HepG2 (cell line): ENCODE data around the gene C5orf52. TPM values are rescaled to one million over a fixed set of nuclear protein-coding genes. Genes with fewer than 3 reads are reported as not detected.

Source experiments
- ATAC-seq: fragments of 200-7000 bp; cut with Tn5 transposase; 3 replicates; pipeline ENCODE4 v1.9.1; 2020; ENCODE audit warnings: mild to moderate bottlenecking, moderate library complexity
- BruUV-seq: library from RNA; stranded (reverse); fragments of 400-500 nt; replicated peaks from 2 replicates; lab custom pipeline; 2021; lab: Mats Ljungman, UMichigan
- CTCF ChIA-PET: fragments of 300-600 bp; formaldehyde crosslinking; extraction: SDS; loops from one replicate; lab custom pipeline; 2021; ENCODE audit warnings: low total read pairs, inconsistent platforms, low intra/inter-chr PET ratio; lab: Yijun Ruan, JAX
- POLR2A ChIA-PET: fragments of 350-600 bp; sonication (Branson Sonifier 250); formaldehyde crosslinking; loops from one replicate; lab custom pipeline; 2020; ENCODE audit warnings: antibody characterized with exemption, inconsistent platforms; lab: Yijun Ruan, JAX
- DNase-seq: peaks from one replicate; pipeline ENCODE4 v3.0.0-alpha.2; 2015; ENCODE audit warnings: low spot score
- FAIRE-seq: peaks from 3 replicates; lab custom pipeline; 2011; peaks lifted over from hg19 to GRCh38; lab: Jason Lieb, UNC
- H2AFZ ChIP-seq: one replicate; pipeline ENCODE4 v1.6.1; 2011; ENCODE audit warnings: low read length, inconsistent platforms
- H3K27ac ChIP-seq: fragments of 300-600 bp; 3 replicates; pipeline ENCODE4 v1.8.0; 2011; ENCODE audit warnings: mixed run types, mild to moderate bottlenecking, mixed read lengths, low read length, inconsistent platforms; ENCODE audit not compliant: insufficient read depth; ENCODE audit errors: extremely low read length
- H3K27me3 ChIP-seq, 2 experiments: fragments of 200-600 bp in 1 of 2; 2 replicates in 1 of 2; 3 replicates in 1 of 2; pipeline versions ENCODE4 v1.6.0 to v1.8.0; 2011; ENCODE audit warnings: low read length in 2 of 2, mild to moderate bottlenecking in 2 of 2, moderate library complexity in 2 of 2, inconsistent platforms in 1 of 2; ENCODE audit not compliant: insufficient read depth in 2 of 2, control insufficient read depth in 1 of 2
- H3K36me3 ChIP-seq, 2 experiments: fragments of 200-600 bp in 1 of 2; replicated peaks in 1 of 2; 2 replicates in 1 of 2; 3 replicates in 1 of 2; pipeline versions ENCODE4 v1.5.1 to v1.8.0; 2011; ENCODE audit warnings: low read length in 2 of 2, inconsistent platforms in 1 of 2; ENCODE audit not compliant: insufficient read depth in 2 of 2, control insufficient read depth in 1 of 2
- H3K4me1 ChIP-seq: 2 replicates; pipeline ENCODE4 v1.5.1; 2012; ENCODE audit warnings: low read length, inconsistent platforms; ENCODE audit not compliant: insufficient read depth
- H3K4me2 ChIP-seq: 2 replicates; pipeline ENCODE4 v1.6.0; 2011; ENCODE audit warnings: low read depth, low read length, inconsistent platforms
- H3K4me3 ChIP-seq, 3 experiments: fragments of 200-600 bp in 1 of 3; sonication (generic), shearing (Covaris generic) in 1 of 3; replicated peaks in 1 of 3; 2 replicates each; pipeline ENCODE4 v1.5.1; 2011 to 2016; ENCODE audit warnings: low read length in 3 of 3, inconsistent platforms in 2 of 3, low read depth in 2 of 3, mild to moderate bottlenecking in 2 of 3, control low read depth in 1 of 3, mixed read lengths in 1 of 3; ENCODE audit not compliant: insufficient read depth in 1 of 3
- H3K79me2 ChIP-seq: one replicate; pipeline ENCODE4 v1.6.1; 2011; ENCODE audit warnings: low read length, inconsistent platforms; ENCODE audit not compliant: insufficient read depth
- H3K9ac ChIP-seq: 2 replicates; pipeline ENCODE4 v1.6.0; 2011; ENCODE audit warnings: mild to moderate bottlenecking, low read depth, low read length, inconsistent platforms; ENCODE audit not compliant: insufficient read depth
- H3K9me3 ChIP-seq: 2 replicates; pipeline ENCODE4 v1.5.1; 2012; ENCODE audit warnings: mild to moderate bottlenecking, low read length
- H4K20me1 ChIP-seq: 2 replicates; pipeline ENCODE4 v1.6.0; 2011; ENCODE audit warnings: inconsistent platforms, mild to moderate bottlenecking, low read length, moderate library complexity; ENCODE audit not compliant: insufficient read depth
- AKAP8 ChIP-seq: sonication (generic); formaldehyde crosslinking; IDR thresholded peaks from 2 replicates; pipeline ENCODE4 v1.5.1; 2020; ENCODE audit warnings: mild to moderate bottlenecking, missing genetic modification reagents
- ARID2 ChIP-seq: sonication (generic); formaldehyde crosslinking; IDR thresholded peaks from 2 replicates; pipeline ENCODE4 v1.8.1; 2022; ENCODE audit warnings: mild to moderate bottlenecking, missing genetic modification reagents, borderline replicate concordance
- ESRRA ChIP-seq: sonication (generic); formaldehyde crosslinking; IDR thresholded peaks from 2 replicates; pipeline ENCODE4 v1.5.1; 2020; ENCODE audit warnings: mild to moderate bottlenecking, low read depth, missing genetic modification reagents
- IKZF1 ChIP-seq: fragments of 450-650 bp; IDR thresholded peaks from 2 replicates; pipeline ENCODE4 v1.7.1; 2016
- MAFK ChIP-seq, 2 experiments: IDR thresholded peaks in 1 of 2; conservative IDR thresholded peaks in 1 of 2; 2 replicates each; pipeline ENCODE4 v1.6.1; 2011; ENCODE audit warnings: improper control_type of control experiment in 2 of 2, low read length in 2 of 2
- MEF2D ChIP-seq: sonication (generic); formaldehyde crosslinking; IDR thresholded peaks from 2 replicates; pipeline ENCODE4 v1.5.1; 2020; ENCODE audit warnings: mild to moderate bottlenecking, missing genetic modification reagents
- ONECUT2 ChIP-seq: sonication (generic); formaldehyde crosslinking; IDR thresholded peaks from 2 replicates; pipeline ENCODE4 v1.4.0; 2020; ENCODE audit warnings: missing genetic modification reagents
- PCBP2 ChIP-seq: fragments of 200-400 bp; formaldehyde crosslinking; optimal IDR thresholded peaks from 2 replicates; pipeline ENCODE3; 2018; ENCODE audit warnings: low read length, low read depth; ENCODE audit not compliant: poor library complexity, severe bottlenecking
- SMAD9 ChIP-seq: sonication (generic); formaldehyde crosslinking; IDR thresholded peaks from 2 replicates; pipeline ENCODE4 v1.5.1; 2020; ENCODE audit warnings: mild to moderate bottlenecking, missing genetic modification reagents
- SP140L ChIP-seq: sonication (generic); formaldehyde crosslinking; IDR thresholded peaks from 2 replicates; pipeline ENCODE4 v1.4.0; 2020; ENCODE audit warnings: missing genetic modification reagents, borderline replicate concordance
- TRIM24 ChIP-seq: sonication (generic); formaldehyde crosslinking; IDR thresholded peaks from 2 replicates; pipeline ENCODE4 v1.8.0; 2022; ENCODE audit warnings: mild to moderate bottlenecking, missing genetic modification reagents
- ZKSCAN8 ChIP-seq: IDR thresholded peaks from 2 replicates; pipeline ENCODE4 v1.6.1; 2016; ENCODE audit warnings: borderline replicate concordance, missing genetic modification reagents, missing compliant biosample characterization
- ZNF430 ChIP-seq: sonication (generic); formaldehyde crosslinking; IDR thresholded peaks from 2 replicates; pipeline ENCODE4 v1.9.0; 2021; ENCODE audit warnings: mild to moderate bottlenecking, missing genetic modification reagents
- ZNF556 ChIP-seq: sonication (generic); formaldehyde crosslinking; IDR thresholded peaks from 2 replicates; pipeline ENCODE4 v1.4.0; 2020; ENCODE audit warnings: mild to moderate bottlenecking, missing genetic modification reagents, borderline replicate concordance
- ZNF570 ChIP-seq: sonication (generic); formaldehyde crosslinking; IDR thresholded peaks from 2 replicates; pipeline ENCODE4 v1.4.0; 2020; ENCODE audit warnings: mild to moderate bottlenecking, missing genetic modification reagents, borderline replicate concordance
- ZNF572 ChIP-seq: sonication (generic); formaldehyde crosslinking; IDR thresholded peaks from 2 replicates; pipeline ENCODE4 v1.5.1; 2020; ENCODE audit warnings: mild to moderate bottlenecking, missing genetic modification reagents
- WGBS: methylation state at CpG from one replicate; pipeline ENCODE4 v1.1.6; 2017; ENCODE audit warnings: low lambda C conversion rate; 5-methylcytosine and 5-hydroxymethylcytosine counted together
- in situ Hi-C: cut with HindIII; loops from 2 replicates; pipeline ENCODE4 v1.10.0; 2017; ENCODE audit warnings: low pct_unique_long_range_greater_than_20kb; ENCODE audit not compliant: extremely low pct_ligation_motif_present
- intact Hi-C: fragments of 100-400 bp; cut with micrococcal nuclease; formaldehyde crosslinking; loops from one replicate; pipeline ENCODE4 v1.10.0; 2022; ENCODE audit not compliant: unreplicated experiment
- polyA plus RNA-seq, 8 experiments: library from polyadenylated mRNA; depleted of rRNA in 3 of 8; stranded (reverse) in 7 of 8; unstranded in 1 of 8; fragments of >200 nt; fragmentation: Illumina TruSeq in 4 of 8; extraction: Trizol in 4 of 8; gene quantifications; 2 replicates each; pipeline versions ENCODE4 v1.2.1 to v1.2.3, GENCODE V29; 2011 to 2016; ENCODE audit warnings: low read depth in 4 of 8, missing spikeins in 1 of 8, mixed read lengths in 1 of 8; ENCODE audit not compliant: insufficient read depth in 1 of 8
- total RNA-seq, 5 experiments: library from RNA; depleted of rRNA; stranded (reverse); fragments of >200 nt; fragmentation: Illumina TruSeq; extraction: Trizol; gene quantifications; 2 replicates each; pipeline ENCODE4 v1.2.3, GENCODE V29; 2016; ENCODE audit warnings: low read depth in 1 of 5
- TF ChIP-seq, protein P1 (sequence below): sonication (generic); formaldehyde crosslinking; IDR thresholded peaks from 2 replicates; pipeline ENCODE4 v1.5.1; 2020; ENCODE audit warnings: mild to moderate bottlenecking, missing genetic modification reagents, moderate library complexity

C5orf52 gene
- total and polyA plus RNA-seq, 2 of the 13 experiments (the other 11 are each of a cell fraction or from before 2014, with no cell fraction given): not detected

DNA sequence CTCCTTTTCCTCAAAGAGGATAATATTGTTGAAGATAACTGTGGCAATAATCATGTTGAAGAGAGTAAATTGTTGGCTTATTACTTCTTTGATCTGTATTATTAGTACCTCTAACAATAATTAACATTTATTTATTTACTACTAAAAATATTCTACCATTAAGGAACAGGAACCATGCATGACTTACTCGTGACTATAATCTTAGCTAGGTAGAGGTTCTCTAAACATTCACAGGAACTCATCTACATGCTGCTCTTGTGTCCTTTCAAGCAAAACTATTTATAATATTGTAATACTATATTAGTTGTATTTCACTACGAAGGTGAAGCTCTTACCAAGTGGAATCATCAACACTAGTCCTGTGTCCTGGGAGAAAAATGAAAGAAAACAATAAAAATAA is 22.2 kb upstream of the C5orf52 start:
- TF ChIP-seq MAFK (conservative IDR thresholded peaks at IDR 0.05 in 1 of 2, IDR thresholded peaks at IDR 0.05 in 1 of 2; ENCODE audit: low read length in 2 of 2) (no peak), PCBP2 (no peak), ESRRA (CRISPR knock-in tag) (no peak), ONECUT2 (CRISPR knock-in tag) (no peak), ZNF572 (CRISPR knock-in tag) (no peak), TRIM24 (CRISPR knock-in tag) (no peak), AKAP8 (CRISPR knock-in tag) (no peak), ZNF570 (CRISPR knock-in tag) (no peak), ZKSCAN8 (CRISPR knock-in tag) (no peak), ZNF430 (CRISPR knock-in tag) (no peak), ZNF556 (CRISPR knock-in tag) (no peak), MEF2D (CRISPR knock-in tag) (no peak), ARID2 (CRISPR knock-in tag) (no peak), IKZF1 (no peak), SP140L (CRISPR knock-in tag) (no peak), SMAD9 (CRISPR knock-in tag) (no peak)
- TF ChIP-seq, protein P1, sequence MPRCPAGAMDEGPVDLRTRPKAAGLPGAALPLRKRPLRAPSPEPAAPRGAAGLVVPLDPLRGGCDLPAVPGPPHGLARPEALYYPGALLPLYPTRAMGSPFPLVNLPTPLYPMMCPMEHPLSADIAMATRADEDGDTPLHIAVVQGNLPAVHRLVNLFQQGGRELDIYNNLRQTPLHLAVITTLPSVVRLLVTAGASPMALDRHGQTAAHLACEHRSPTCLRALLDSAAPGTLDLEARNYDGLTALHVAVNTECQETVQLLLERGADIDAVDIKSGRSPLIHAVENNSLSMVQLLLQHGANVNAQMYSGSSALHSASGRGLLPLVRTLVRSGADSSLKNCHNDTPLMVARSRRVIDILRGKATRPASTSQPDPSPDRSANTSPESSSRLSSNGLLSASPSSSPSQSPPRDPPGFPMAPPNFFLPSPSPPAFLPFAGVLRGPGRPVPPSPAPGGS (CRISPR knock-in tag): no peak
- TF ChIP-seq, all 625 proteins: peak for 0
- CTCF ChIA-PET: no interaction called here
- WGBS: 8% methylated on average over 2 of the region's 2 CpGs

More for the DNA sequence above, 22.2 kb upstream of the C5orf52 start:
- ATAC-seq: no peak
- no peak for FAIRE-seq
- no peaks in the 10 kb centered on the region for H3K79me2 ChIP-seq
- H3K4me1 ChIP-seq: no peaks in the 10 kb centered on the region
- no peak overlapping the region for H2AFZ ChIP-seq
- no peak overlapping the region for H3K4me2 ChIP-seq
- no TSS peak for BruUV-seq
- no peaks in the 10 kb centered on the region for H4K20me1 ChIP-seq
- H3K9me3 ChIP-seq: no peaks in the 10 kb centered on the region
- no peak overlapping the region for H3K4me3 ChIP-seq
- no peak for DNase-seq
- H3K36me3 ChIP-seq: no peaks in the 10 kb centered on the region
- POLR2A ChIA-PET: no interaction called here
- no peak overlapping the region for H3K9ac ChIP-seq
- no peaks in the 10 kb centered on the region for H3K27me3 ChIP-seq
- intact Hi-C loops: no loop called here
- in situ Hi-C loops: no loop called here
- H3K27ac ChIP-seq: no peak overlapping the region
